Activated T-helper 2 cell treated with anti-CD3 and anti-CD28 coated beads, Interferon-gamma antibody, Interleukin-2, Interleukin-4, amounts not matched to agents 10 μg/mL and 5 μg/mL and 100 μg/mL, durations not matched to agents 14 hours and 24 hours and 36 hours (primary cell): ENCODE results near the gene CCNI. TPM values are rescaled to one million over a fixed set of nuclear protein-coding genes. Genes with fewer than 3 reads are reported as not detected.
"Not testable (repeated sequence)": the region's sequence is repeated elsewhere in the genome, so short reads cannot be mapped to it uniquely, and the experiment has no call there.

ENCODE experiments used
- DNase-seq: peaks from one replicate; pipeline ENCODE4 v3.0.0; 2021; ENCODE audit warnings: low spot score
- H3K27ac Mint-ChIP-seq: one replicate; pipeline ENCODE4 v1.8.0; 2021; ENCODE audit warnings: mixed read lengths
- H3K27me3 Mint-ChIP-seq: one replicate; pipeline ENCODE4 v1.8.0; 2021; ENCODE audit warnings: low read depth, mixed read lengths
- H3K36me3 Mint-ChIP-seq: one replicate; pipeline ENCODE4 v1.8.0; 2021; ENCODE audit warnings: low read depth, mixed read lengths
- H3K4me1 Mint-ChIP-seq: one replicate; pipeline ENCODE4 v1.8.0; 2021; ENCODE audit warnings: low read depth, mixed read lengths
- H3K4me3 Mint-ChIP-seq: one replicate; pipeline ENCODE4 v1.8.0; 2021; ENCODE audit warnings: low read depth, mild to moderate bottlenecking, moderate library complexity, mixed read lengths
- H3K9me3 Mint-ChIP-seq: one replicate; pipeline ENCODE4 v1.8.0; 2021; ENCODE audit warnings: mixed read lengths
- intact Hi-C: fragments of 100-400 bp; cut with micrococcal nuclease; formaldehyde crosslinking; loops from one replicate; pipeline ENCODE4 v1.15.1; 2023
- total RNA-seq: library from RNA; stranded (reverse); gene quantifications from 2 replicates; pipeline ENCODE4 v1.2.3, GENCODE V29; 2022

CCNI gene
- total RNA-seq, 1 donor from 2014 or later: 321 TPM

- peaks cover 22% of the 10 kb centered on the region for H3K36me3 Mint-ChIP-seq
- H3K9me3 Mint-ChIP-seq: no peaks in the 10 kb centered on the region
- H3K27me3 Mint-ChIP-seq: no peaks in the 10 kb centered on the region
- H3K4me1 Mint-ChIP-seq: peaks cover 34% of the 10 kb centered on the region
- intact Hi-C loops: loop anchor here (1.0 to 10.0 kb wide), 9 partner anchors 18 to 1405 kb away; partner anchors contain the start of genes G3BP2 and NUP54
- peak overlapping the region; percentile 100 for H3K27ac Mint-ChIP-seq
- no peak for DNase-seq
- H3K4me3 Mint-ChIP-seq: peak overlapping the region; percentile 94
These were observed 1.3 kb upstream of the CCNI start for GRCh38 chr4:77076889-77077635.

DNA sequence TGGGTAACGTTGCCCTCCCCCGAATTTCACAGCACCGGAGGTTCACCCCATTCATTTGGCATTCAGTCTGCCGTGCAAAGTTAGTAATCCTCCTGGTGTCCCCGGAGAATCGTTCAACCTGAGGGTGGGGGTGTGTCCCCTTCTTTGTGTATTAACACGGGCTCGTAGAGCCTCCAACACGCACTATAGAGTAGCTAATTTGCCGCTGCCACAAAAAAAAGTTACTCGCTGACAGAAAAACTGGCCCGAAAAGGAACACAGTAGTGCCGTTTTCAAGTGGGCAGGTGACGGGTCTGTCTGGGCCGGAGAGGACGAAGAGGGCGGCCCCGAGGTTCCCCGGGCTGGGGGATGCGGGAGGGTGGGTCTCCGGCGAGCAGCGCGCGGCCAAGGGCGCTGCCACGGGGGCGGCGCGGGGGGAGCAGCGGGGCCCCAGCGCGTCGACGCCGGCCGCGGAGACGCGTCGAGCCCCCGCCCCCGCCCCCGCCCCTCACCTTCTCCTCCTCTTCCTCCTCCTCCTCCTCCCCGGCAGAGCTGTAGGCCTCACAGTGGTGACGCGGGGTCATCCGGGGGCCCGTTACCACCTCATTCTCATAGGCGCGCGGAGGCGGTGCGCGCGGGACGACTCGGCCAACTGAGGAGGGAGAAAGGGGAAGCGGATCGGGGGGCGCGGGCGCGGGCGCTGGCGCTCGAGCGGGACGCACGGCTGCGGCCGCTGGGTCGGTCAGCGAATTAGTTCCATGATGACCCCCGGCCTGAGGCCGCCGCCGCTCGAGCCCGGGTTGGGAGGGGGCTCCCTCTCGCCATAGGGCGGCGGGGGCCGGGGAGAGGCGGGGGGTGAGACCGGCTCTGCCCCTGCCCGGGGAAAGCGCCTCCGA is 571 bp downstream of the CCNI start:
- Mint-ChIP-seq H3K36me3 (peaks cover 28% of the 10 kb centered on the region), H3K4me1 (peaks cover 39% of the 10 kb centered on the region), H3K27ac (peak overlapping the region; percentile 100), H3K9me3 (no peaks in the 10 kb centered on the region), H3K27me3 (no peaks in the 10 kb centered on the region), H3K4me3 (peak overlapping the region; percentile 94)
- intact Hi-C loops: loop anchor here (5.0 to 10.0 kb wide), 2 partner anchors 930 to 1403 kb away; partner anchors contain the start of genes G3BP2 and NUP54
- peak; percentile 80 for DNase-seq

- no peak overlapping the region for H3K4me3 Mint-ChIP-seq
- peaks cover 45% of the 10 kb centered on the region for H3K4me1 Mint-ChIP-seq
- intact Hi-C loops: loop anchor here (10.0 kb wide), 1 partner anchor 930 kb away; the partner anchor contains the start of gene NUP54
- H3K36me3 Mint-ChIP-seq: peaks cover 35% of the 10 kb centered on the region
- H3K27ac Mint-ChIP-seq: no peak overlapping the region
- no peak for DNase-seq
- no peaks in the 10 kb centered on the region for H3K9me3 Mint-ChIP-seq
- no peaks in the 10 kb centered on the region for H3K27me3 Mint-ChIP-seq
These were observed 1.4 kb downstream of the CCNI start for GRCh38 chr4:77074381-77074831.

GRCh38 chr4:77073981-77074380 is 1.8 kb downstream of the CCNI start:
- Mint-ChIP-seq H3K36me3 (peaks cover 35% of the 10 kb centered on the region), H3K4me1 (peaks cover 42% of the 10 kb centered on the region), H3K4me3 (no peak overlapping the region), H3K9me3 (no peaks in the 10 kb centered on the region), H3K27me3 (no peaks in the 10 kb centered on the region), H3K27ac (no peak overlapping the region)
- no peak for DNase-seq
- intact Hi-C loops: loop anchor here (10.0 kb wide), 1 partner anchor 929 kb away; the partner anchor contains the start of gene NUP54

DNA sequence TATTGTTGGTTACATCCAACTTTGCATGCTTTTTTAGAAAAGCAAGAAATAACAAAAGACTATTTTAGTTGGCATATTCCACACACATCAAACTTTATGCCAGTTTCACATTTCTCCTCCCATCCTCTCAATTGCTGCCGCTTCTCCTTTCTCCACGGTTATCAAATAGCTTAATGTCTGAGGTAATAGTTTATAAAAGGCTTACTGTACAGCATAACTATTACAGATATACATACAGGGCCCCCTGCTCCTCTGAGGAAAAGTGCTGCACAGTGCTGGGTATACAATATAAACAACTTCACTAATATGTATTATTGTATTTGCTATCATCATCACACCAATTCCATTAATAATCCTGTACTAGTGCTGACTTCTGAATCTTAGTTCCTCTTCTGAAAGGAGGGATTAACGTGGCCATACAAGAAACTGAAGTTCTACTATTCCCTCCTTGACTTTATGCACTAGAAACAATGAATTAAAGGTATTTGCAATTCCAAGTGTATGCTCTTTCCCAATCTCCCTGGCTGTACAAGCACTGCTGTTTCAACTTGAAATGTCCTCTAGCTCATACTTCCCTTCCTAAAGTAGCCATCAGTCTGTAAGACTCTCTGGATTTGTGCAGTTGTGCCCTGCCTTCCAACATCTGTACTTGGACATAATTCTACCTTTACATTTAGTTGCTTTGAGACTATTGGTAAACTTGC is 2.5 kb downstream of the CCNI start:
- no peak overlapping the region for H3K4me3 Mint-ChIP-seq
- intact Hi-C loops: loop anchor here (10.0 kb wide), 1 partner anchor 928 kb away; the partner anchor contains the start of gene NUP54
- peaks cover 44% of the 10 kb centered on the region for H3K4me1 Mint-ChIP-seq

GRCh38 chr4:77072195-77072753 is 3.5 kb downstream of the CCNI start:
- no peaks in the 10 kb centered on the region for H3K9me3 Mint-ChIP-seq
- peak overlapping the region; percentile 56 for H3K4me3 Mint-ChIP-seq
- no peak for DNase-seq
- H3K27ac Mint-ChIP-seq: no peak overlapping the region
- peaks cover 38% of the 10 kb centered on the region for H3K4me1 Mint-ChIP-seq
- H3K36me3 Mint-ChIP-seq: peaks cover 39% of the 10 kb centered on the region
- H3K27me3 Mint-ChIP-seq: no peaks in the 10 kb centered on the region
- intact Hi-C loops: loop anchor here (10.0 kb wide), 1 partner anchor 927 kb away; the partner anchor contains the start of gene NUP54

More for the DNA sequence above, 2.5 kb downstream of the CCNI start:
- Mint-ChIP-seq H3K27me3 (no peaks in the 10 kb centered on the region), H3K27ac (no peak overlapping the region), H3K9me3 (no peaks in the 10 kb centered on the region), H3K36me3 (peaks cover 38% of the 10 kb centered on the region)
- no peak for DNase-seq

DNA sequence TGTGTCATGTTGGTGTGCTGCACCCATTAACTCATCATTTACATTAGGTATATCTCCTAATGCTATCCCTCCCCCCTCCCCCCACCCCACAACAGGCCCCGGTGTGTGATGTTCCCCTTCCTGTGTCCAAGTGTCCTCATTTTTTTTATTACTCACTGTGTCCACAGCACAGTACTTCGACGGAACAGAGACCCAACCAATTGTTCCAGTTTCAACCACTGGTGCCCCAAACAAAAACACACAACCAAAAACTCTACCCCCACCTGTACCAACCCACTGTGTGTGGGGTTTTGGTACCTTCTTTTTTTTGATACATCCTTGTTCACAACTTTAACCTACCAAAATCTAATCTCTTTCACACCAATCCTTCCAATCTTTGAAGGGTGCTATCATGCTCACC is 6.3 kb downstream of the CCNI start:
- DNase-seq, H3K27me3 Mint-ChIP-seq, H3K9me3 Mint-ChIP-seq, intact Hi-C loops: not testable (repeated sequence)
- Mint-ChIP-seq H3K27ac (peak overlapping the region; percentile 65), H3K4me3 (peak overlapping the region; percentile 9), H3K4me1 (peaks cover 27% of the 10 kb centered on the region), H3K36me3 (peaks cover 54% of the 10 kb centered on the region)

GRCh38 chr4:77065382-77065781 is 10.4 kb downstream of the CCNI start:
- peaks cover 19% of the 10 kb centered on the region for H3K4me1 Mint-ChIP-seq
- intact Hi-C loops: no loop called here
- no peaks in the 10 kb centered on the region for H3K9me3 Mint-ChIP-seq
- H3K36me3 Mint-ChIP-seq: peaks cover 73% of the 10 kb centered on the region
- no peak for DNase-seq
- no peaks in the 10 kb centered on the region for H3K27me3 Mint-ChIP-seq
- no peak overlapping the region for H3K27ac Mint-ChIP-seq
- no peak overlapping the region for H3K4me3 Mint-ChIP-seq

DNA sequence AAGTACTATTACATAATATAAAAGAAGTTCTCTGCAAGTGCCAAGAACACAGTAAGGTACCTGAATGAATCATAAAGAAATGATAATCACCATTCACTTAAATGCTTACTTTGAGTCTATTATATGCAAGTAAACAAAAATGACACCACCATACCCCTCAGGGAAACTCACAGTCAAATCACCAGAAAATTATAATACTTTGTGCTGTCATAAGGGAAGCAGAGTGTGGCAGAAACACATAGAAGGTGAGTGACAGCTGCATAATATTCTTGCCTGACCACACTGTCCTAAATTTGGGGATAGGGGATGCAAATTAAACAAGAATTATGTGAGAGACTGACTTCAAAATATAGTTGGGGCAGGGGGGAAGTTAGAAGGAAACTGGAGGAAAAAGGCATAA is 12.9 kb downstream of the CCNI start:
- peaks cover 72% of the 10 kb centered on the region for H3K36me3 Mint-ChIP-seq
- no peaks in the 10 kb centered on the region for H3K27me3 Mint-ChIP-seq
- peaks cover 8% of the 10 kb centered on the region for H3K4me1 Mint-ChIP-seq
- H3K9me3 Mint-ChIP-seq: no peaks in the 10 kb centered on the region
- H3K4me3 Mint-ChIP-seq: no peak overlapping the region
- intact Hi-C loops: no loop called here
- no peak for DNase-seq
- peak overlapping the region; percentile 65 for H3K27ac Mint-ChIP-seq

- peaks cover 76% of the 10 kb centered on the region for H3K36me3 Mint-ChIP-seq
- H3K27ac Mint-ChIP-seq: no peak overlapping the region
- peak; percentile 26 for DNase-seq
- no peak overlapping the region for H3K4me3 Mint-ChIP-seq
- no peaks in the 10 kb centered on the region for H3K27me3 Mint-ChIP-seq
- intact Hi-C loops: loop anchor here (1.0 kb wide), 1 partner anchor 151 kb away; no protein-coding TSS in a partner anchor
- H3K9me3 Mint-ChIP-seq: no peaks in the 10 kb centered on the region
- H3K4me1 Mint-ChIP-seq: peaks cover 2% of the 10 kb centered on the region
These were observed 23.4 kb downstream of the CCNI start for GRCh38 chr4:77052352-77052751.

DNA sequence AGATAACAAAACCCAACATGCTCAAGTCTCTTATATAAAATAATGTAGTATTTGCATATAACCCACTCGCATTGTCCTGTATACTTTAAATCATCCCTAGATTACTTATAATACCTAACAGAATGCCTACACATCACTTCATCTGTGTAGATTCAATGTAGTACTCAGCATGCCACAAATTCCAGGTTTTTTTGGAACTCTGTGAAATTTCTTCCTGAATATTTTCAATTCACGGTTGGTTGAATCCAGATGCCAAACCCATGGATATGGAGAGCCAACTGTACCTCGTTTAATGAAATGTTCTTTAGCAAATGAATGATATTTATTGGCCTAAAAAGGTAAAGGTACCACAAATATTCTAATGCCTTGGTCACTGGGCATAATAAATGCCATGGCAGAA is 24.8 kb downstream of the CCNI start:
- Mint-ChIP-seq H3K27me3 (no peaks in the 10 kb centered on the region), H3K36me3 (peaks cover 74% of the 10 kb centered on the region), H3K4me1 (peaks cover 2% of the 10 kb centered on the region), H3K9me3 (no peaks in the 10 kb centered on the region), H3K4me3 (no peak overlapping the region), H3K27ac (no peak overlapping the region)
- no peak for DNase-seq
- intact Hi-C loops: no loop called here

GRCh38 chr4:77047037-77047436 is 28.8 kb downstream of the CCNI start:
- peak overlapping the region; percentile 49 for H3K27ac Mint-ChIP-seq
- H3K4me3 Mint-ChIP-seq: no peak overlapping the region
- no peaks in the 10 kb centered on the region for H3K9me3 Mint-ChIP-seq
- peaks cover 60% of the 10 kb centered on the region for H3K36me3 Mint-ChIP-seq
- no peaks in the 10 kb centered on the region for H3K27me3 Mint-ChIP-seq
- DNase-seq: no peak
- peaks cover 6% of the 10 kb centered on the region for H3K4me1 Mint-ChIP-seq
- intact Hi-C loops: loop anchor here (10.0 kb wide), 1 partner anchor 612 kb away; the partner anchor contains the start of gene SHROOM3
